Activated CD4-positive, alpha-beta T cell treated with anti-CD3 and anti-CD28 coated beads, Interleukin-2, amount 10 ng/mL, durations not matched to agents 24 days and 14 days (primary cell): ENCODE data around the gene ANTKMT. TPM values are rescaled to one million over a fixed set of nuclear protein-coding genes. Genes with fewer than 3 reads are reported as not detected.
"Not testable (repeated sequence)": the region's sequence is repeated elsewhere in the genome, so short reads cannot be mapped to it uniquely, and the experiment has no call there.

Experiments used
- DNase-seq: peaks from one replicate; pipeline ENCODE4 v3.0.0; 2022
- H3K27ac Mint-ChIP-seq: one replicate; pipeline ENCODE4 v1.8.0; 2022; ENCODE audit warnings: mild to moderate bottlenecking, mixed read lengths
- H3K27me3 Mint-ChIP-seq: one replicate; pipeline ENCODE4 v1.8.0; 2022; ENCODE audit warnings: mixed read lengths
- H3K36me3 Mint-ChIP-seq: one replicate; pipeline ENCODE4 v1.8.0; 2022; ENCODE audit warnings: low read depth, mild to moderate bottlenecking, mixed read lengths
- H3K4me1 Mint-ChIP-seq: one replicate; pipeline ENCODE4 v1.8.0; 2021; ENCODE audit warnings: mixed read lengths
- H3K4me3 Mint-ChIP-seq: one replicate; pipeline ENCODE4 v1.8.0; 2022; ENCODE audit warnings: mild to moderate bottlenecking, moderate library complexity, mixed read lengths
- H3K9me3 Mint-ChIP-seq: one replicate; pipeline ENCODE4 v1.8.0; 2021; ENCODE audit warnings: mixed read lengths
- intact Hi-C: fragments of 100-400 bp; cut with micrococcal nuclease; formaldehyde crosslinking; loops from one replicate; pipeline ENCODE4 v1.15.1; 2023
- total RNA-seq: library from RNA; stranded (reverse); gene quantifications from 2 replicates; pipeline ENCODE4 v1.2.3, GENCODE V29; 2022

ANTKMT gene
- total RNA-seq, 1 donor from 2014 or later: 38.5 TPM

DNA sequence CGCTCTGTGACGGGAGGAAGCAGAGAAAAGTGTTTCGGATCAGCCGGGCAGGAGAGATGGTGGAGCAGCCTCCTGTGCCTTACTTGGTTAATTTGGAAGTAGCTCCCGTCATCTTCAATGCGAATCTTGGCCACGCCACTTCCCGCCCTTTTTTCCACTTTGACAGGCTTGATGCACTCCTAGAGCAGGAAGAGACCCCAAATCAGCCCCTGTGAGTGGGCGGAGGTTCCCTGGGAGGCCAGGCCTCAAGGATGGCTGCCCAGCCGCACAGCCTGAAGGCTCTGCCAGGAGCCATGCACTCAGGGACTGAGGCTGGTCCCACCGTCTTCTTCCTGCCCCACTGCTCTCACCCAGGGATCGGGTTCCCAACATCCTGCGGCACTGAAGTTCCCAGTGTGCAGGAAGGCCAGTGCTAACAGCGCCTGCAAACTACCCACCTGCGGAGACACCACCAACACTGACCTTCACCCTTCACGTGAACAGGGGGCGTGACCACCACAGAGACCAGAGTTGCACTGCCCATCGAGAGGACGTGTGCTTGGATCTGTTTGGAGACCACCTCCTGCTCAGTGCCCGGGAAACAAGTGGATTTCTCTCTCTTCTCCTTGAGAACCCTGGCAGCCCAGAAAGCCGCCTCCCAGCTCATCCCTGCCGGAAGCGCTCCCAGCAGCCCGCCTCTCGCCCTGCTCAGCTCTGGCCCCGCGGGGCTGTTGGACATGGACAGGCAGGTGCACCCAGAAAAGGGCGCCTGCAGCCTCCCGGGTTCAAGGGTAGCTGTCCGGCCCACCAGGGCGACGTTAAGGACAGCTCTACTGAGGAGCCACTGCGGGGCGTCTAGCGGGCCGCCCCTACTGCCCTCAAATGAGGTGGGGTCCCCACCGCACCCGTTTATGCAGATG lies 18.9 kb downstream of the ANTKMT start:
- Mint-ChIP-seq H3K4me1 (peaks cover 14% of the 10 kb centered on the region), H3K36me3 (peaks cover 20% of the 10 kb centered on the region), H3K4me3 (peak overlapping the region; percentile 85), H3K27me3 (no peaks in the 10 kb centered on the region), H3K27ac (peak overlapping the region; percentile 41), H3K9me3 (no peaks in the 10 kb centered on the region)
- DNase-seq: no peak
- intact Hi-C loops: loop anchor here (2.0 to 5.0 kb wide), 2 partner anchors 47 to 569 kb away; partner anchors contain the start of genes CHTF18, RPUSD1 and UBE2I

DNA sequence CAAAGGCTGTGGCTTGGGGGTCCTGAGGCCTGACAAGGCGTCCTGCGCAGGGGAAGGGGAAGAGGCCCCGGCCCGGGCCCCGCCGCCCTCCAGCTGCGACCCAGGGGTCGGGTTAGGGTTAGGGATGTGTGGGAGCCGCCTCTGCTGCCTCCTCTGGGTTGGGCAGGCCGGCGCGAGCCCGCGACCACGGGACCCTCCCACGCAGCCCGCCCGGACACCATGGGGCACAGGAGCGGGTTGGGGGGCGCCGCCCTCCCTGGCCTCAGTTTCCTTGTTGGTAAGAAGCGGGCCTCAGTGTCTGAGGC lies 19.5 kb downstream of the ANTKMT start:
- peaks cover 18% of the 10 kb centered on the region for H3K36me3 Mint-ChIP-seq
- H3K4me1 Mint-ChIP-seq: peaks cover 11% of the 10 kb centered on the region
- peak overlapping the region; percentile 45 for H3K27ac Mint-ChIP-seq

DNA sequence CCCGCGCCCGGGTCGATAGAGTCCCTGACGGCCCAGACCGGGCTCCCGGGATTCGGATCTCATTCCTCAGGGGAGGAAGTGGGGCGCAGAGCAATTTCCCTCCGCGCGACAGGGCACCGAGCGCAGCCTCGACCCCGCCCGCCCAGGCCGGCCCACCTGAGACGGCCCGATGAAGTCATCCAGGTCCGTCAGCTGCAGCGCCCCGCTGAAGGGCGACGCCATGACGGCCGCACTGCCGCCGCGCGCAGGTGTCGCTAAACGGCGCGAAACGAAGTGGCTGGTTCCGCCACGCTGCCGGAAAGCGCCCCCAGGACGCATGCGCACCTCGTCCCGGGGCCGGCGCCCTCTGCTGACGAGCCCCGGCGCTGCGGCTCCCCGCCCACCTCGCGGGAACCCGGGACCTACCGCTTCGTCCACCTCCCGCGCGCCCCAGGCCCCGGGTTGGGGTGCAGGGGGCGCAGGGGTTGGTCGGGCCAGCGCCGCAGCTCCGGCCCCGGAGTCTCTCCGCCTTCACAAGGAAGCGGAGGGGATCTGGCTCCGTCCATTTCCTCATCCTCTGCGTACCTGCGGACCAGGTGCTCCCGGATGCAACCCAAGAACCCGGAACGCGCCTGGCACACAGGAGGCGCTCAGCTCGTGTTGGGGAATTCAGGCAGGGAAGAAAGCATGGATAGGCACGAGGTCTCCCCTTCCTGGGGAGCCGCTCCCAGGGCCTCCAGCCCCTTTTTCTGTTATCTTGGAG lies 20.0 kb downstream of the ANTKMT start, which contains the start of gene CIAO3:
CIAO3 (minus strand) TSS at position 234 of the 742 bp plus-strand sequence; CDS start at position 222, 12 bp downstream.
- Mint-ChIP-seq H3K4me1 (peaks cover 9% of the 10 kb centered on the region), H3K27me3 (no peaks in the 10 kb centered on the region)

More for the DNA sequence above, 19.5 kb downstream of the ANTKMT start:
- Mint-ChIP-seq H3K9me3 (no peaks in the 10 kb centered on the region), H3K27me3 (no peaks in the 10 kb centered on the region), H3K4me3 (peak overlapping the region; percentile 85)
- intact Hi-C loops: loop anchor here (2.0 to 5.0 kb wide), 2 partner anchors 47 to 568 kb away; partner anchors contain the start of genes CHTF18, RPUSD1 and UBE2I
- no peak for DNase-seq

DNA sequence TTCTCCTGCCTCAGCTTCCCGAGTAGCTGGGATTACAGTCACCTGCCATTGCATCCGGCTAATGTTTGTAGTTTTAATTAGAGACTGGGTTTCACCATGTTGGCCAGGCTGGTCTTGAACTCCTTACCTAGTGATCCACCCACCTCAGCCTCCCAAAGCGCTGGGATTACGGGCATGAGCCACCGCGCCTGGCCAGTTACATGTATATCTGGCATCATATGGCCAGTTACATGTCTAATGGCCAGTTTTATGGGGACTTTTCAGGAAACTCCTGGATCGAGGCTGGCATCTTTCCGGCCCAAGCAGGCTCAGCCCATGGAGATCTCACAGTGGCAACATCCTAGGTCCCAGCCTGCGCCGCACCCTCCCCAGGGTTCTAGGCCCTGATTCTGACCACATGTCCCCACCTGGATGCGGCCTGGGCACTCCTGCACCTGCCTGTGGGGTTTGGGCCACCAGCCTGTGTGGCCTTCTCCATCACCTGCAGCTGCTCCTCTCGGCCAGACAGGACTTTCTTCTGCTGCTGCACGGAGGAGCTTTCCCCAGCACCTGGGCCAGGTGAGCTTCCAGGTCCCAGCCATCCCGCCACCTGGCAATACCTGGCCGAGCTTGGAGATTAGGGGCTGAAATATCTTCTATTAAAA lies 21.2 kb downstream of the ANTKMT start:
- Mint-ChIP-seq H3K4me1 (peaks cover 4% of the 10 kb centered on the region), H3K27me3 (no peaks in the 10 kb centered on the region), H3K36me3 (peaks cover 9% of the 10 kb centered on the region), H3K4me3 (peak overlapping the region; percentile 81), H3K27ac (no peak overlapping the region), H3K9me3 (no peaks in the 10 kb centered on the region)
- DNase-seq: no peak
- intact Hi-C loops: loop anchor here (1.0 to 5.0 kb wide), 3 partner anchors 27 to 567 kb away; partner anchors contain the start of genes CHTF18, METRN, RPUSD1 and UBE2I

More for the DNA sequence above, 20.0 kb downstream of the ANTKMT start, which contains the start of gene CIAO3:
- peak; percentile 98 for DNase-seq
- Mint-ChIP-seq H3K36me3 (peaks cover 16% of the 10 kb centered on the region), H3K4me3 (peak within 1 kb of the TSS; percentile 85), H3K27ac (peak within 1 kb of the TSS; percentile 62), H3K9me3 (no peaks in the 10 kb centered on the region)
- intact Hi-C loops: loop anchor here (1.0 to 5.0 kb wide), 3 partner anchors 26 to 568 kb away; partner anchors contain the start of genes CHTF18, METRN, RPUSD1 and UBE2I

DNA sequence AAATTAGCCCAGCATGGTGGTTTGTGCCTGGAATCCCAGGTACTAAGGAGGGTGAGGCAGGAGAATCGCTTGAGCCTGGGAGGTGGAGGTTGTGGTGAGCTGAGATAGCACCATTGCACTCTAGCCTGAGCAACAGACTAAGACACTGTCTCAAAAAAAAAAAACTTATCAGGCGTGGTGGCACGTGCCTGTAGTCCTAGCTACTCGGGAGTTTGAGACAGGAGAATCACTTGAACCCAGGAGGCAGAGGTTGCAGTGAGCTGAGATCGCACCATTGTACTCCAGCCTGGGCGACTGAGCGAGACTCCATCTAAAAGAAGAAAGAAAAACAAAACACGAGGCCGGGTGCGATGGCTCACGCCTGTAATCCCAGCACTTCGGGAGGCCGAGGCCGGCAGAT lies 21.9 kb downstream of the ANTKMT start:
- intact Hi-C loops: loop anchor here (5.0 kb wide), 1 partner anchor 44 kb away; the partner anchor contains the start of genes CHTF18 and RPUSD1
- not testable (repeated sequence) for H3K9me3 Mint-ChIP-seq, H3K27ac Mint-ChIP-seq, DNase-seq, H3K36me3 Mint-ChIP-seq, H3K4me3 Mint-ChIP-seq, H3K27me3 Mint-ChIP-seq, H3K4me1 Mint-ChIP-seq

DNA sequence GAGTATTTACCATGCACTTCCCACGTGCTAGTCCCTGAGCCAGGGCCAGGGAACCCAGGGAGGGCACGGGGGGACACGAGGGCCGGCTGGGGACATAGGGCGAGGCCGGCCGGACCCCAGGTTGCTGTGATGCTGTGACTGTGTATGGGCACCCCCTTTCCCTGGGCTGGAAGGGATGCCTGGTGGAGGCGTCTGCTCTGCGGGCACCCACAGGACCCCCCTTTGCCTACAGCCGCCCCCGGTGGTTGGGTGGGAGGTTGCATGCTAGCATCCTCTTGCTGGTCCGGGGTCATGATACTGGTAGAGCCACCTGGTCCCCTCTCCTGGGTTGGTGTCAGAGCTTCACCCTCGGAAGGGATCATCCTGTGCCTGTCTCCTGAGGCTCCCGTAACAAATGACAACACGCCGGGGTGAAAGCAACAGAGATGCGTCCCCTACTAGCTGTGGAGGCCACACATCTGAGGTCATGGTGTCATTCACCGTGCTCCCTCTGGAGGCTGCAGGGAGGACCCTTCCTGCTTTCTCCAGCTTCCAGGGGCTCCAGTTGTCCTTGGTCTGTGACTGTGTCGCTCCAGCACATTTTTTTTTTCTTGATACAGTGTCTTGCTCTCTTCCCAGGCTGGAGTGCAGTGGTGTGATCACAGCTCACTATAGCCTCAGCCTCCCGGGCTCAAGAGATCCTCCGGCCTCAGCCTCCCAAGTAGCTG lies 23.0 kb downstream of the ANTKMT start:
- Mint-ChIP-seq H3K27me3 (no peaks in the 10 kb centered on the region), H3K36me3 (peaks cover 4% of the 10 kb centered on the region), H3K27ac (no peak overlapping the region), H3K4me3 (no peak overlapping the region), H3K4me1 (no peaks in the 10 kb centered on the region), H3K9me3 (no peaks in the 10 kb centered on the region)
- intact Hi-C loops: loop anchor here (5.0 kb wide), 1 partner anchor 43 kb away; the partner anchor contains the start of genes CHTF18 and RPUSD1
- no peak for DNase-seq

DNA sequence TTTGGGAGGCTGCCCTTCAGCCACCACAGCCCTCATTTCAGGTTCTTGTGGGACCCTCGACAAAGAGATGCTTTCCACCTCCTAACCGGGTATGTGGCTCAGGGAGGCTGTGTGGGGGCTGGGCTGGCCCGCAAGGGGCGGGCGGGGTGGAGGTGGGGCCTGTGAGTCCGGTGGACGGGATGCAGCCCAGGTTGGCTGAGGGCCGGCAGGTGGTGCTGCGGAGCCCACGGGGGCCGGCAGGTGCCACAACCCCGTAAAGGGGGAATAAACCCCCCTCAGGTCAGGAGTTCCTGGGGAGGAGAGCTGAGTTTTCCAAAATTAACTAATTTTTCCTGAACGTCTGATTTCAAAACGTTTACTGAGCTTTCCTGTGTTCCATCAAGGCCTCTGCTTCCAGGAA lies 24.8 kb downstream of the ANTKMT start:
- Mint-ChIP-seq H3K27me3 (no peaks in the 10 kb centered on the region), H3K4me1 (no peaks in the 10 kb centered on the region), H3K27ac (no peak overlapping the region), H3K36me3 (no peaks in the 10 kb centered on the region), H3K9me3 (no peaks in the 10 kb centered on the region), H3K4me3 (no peak overlapping the region)
- intact Hi-C loops: no loop called here
- DNase-seq: no peak

DNA sequence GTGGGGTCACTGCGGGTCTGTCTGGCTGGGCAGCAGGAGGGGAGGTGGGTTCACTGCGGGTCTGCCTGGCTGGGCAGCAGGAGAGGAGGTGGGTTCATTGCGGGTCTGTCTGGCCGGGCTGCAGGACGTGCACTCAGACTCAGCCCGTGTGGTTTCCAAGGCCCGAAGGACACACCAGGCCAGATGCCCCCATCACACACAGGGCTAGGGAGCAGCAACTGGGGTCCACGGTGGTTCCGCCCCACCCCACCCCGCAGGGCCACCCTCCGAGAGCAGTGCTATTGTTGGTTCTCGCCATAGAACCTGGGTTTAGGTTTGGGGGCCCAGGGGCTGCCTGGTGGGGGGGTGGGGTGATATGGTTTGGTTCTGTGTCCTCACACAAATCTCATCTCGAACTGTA lies 25.7 kb downstream of the ANTKMT start:
- no peaks in the 10 kb centered on the region for H3K4me1 Mint-ChIP-seq
- H3K27ac Mint-ChIP-seq: no peak overlapping the region
- H3K4me3 Mint-ChIP-seq: no peak overlapping the region

DNA sequence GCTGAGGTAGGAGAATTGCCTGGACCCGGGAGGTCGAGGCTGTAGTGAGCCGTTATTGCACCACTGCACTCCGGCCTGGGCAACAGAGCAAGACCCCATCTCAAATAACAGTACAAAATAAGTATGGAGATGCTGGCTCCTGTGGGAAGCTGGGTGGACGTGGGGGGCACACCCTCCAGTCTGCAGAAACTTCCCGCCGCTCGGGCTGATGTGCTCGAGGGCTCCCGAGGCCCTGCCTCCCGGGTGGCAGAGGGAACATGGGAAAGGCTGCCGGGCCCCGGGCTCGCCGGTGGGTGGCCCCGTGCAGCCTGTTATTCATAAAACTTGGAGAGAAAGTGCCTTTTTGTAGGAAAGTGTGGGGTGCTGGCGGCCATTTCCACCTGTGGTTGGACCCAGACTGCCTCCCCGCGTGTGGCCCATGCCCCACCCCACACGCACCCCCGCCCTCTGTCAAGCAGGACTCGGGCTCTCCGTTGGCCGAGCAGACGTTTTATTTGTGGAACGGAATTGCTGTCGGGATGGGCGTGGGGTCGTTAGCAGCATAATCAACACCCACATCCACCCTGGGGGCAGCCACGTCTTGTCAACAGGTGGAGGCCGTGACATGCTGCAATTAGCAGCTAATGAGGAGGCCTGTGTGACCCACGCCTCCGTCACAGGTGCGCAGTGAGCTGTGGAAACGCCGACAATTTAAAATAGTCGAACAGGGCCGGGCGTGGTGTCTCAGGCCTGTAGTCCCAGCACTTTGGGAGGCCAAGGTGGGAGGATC lies 27.2 kb downstream of the ANTKMT start:
- Mint-ChIP-seq H3K27ac (no peak overlapping the region), H3K27me3 (no peaks in the 10 kb centered on the region), H3K9me3 (no peaks in the 10 kb centered on the region), H3K36me3 (no peaks in the 10 kb centered on the region), H3K4me3 (no peak overlapping the region), H3K4me1 (no peaks in the 10 kb centered on the region)
- intact Hi-C loops: no loop called here
- DNase-seq: no peak

More for the DNA sequence above, 25.7 kb downstream of the ANTKMT start:
- H3K36me3 Mint-ChIP-seq: no peaks in the 10 kb centered on the region
- no peak for DNase-seq
- no peaks in the 10 kb centered on the region for H3K27me3 Mint-ChIP-seq
- no peaks in the 10 kb centered on the region for H3K9me3 Mint-ChIP-seq
- intact Hi-C loops: no loop called here

DNA sequence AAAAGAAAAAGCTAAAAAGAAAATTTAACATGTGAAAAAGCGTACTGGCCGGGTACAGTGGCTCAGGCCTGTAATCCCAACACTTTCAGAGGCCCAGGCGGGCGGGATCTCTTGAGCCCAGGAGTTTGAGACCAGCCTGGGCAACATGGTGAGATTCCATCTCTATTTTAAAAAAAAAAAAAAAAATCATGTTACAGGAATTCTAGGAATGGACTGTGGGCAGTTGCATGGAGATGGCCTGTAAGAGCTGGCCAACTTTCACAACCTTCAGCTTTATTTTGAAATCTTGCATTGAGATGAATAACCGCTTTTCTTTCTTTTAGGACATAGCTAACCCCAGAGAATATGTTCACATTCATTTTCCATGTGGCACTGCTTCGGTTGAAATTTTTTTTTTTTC lies 28.1 kb downstream of the ANTKMT start:
- intact Hi-C loops: no loop called here
- no peaks in the 10 kb centered on the region for H3K4me1 Mint-ChIP-seq
- H3K4me3 Mint-ChIP-seq: no peak overlapping the region
- H3K36me3 Mint-ChIP-seq: no peaks in the 10 kb centered on the region
- no peaks in the 10 kb centered on the region for H3K9me3 Mint-ChIP-seq
- no peaks in the 10 kb centered on the region for H3K27me3 Mint-ChIP-seq
- no peak for DNase-seq
- no peak overlapping the region for H3K27ac Mint-ChIP-seq

DNA sequence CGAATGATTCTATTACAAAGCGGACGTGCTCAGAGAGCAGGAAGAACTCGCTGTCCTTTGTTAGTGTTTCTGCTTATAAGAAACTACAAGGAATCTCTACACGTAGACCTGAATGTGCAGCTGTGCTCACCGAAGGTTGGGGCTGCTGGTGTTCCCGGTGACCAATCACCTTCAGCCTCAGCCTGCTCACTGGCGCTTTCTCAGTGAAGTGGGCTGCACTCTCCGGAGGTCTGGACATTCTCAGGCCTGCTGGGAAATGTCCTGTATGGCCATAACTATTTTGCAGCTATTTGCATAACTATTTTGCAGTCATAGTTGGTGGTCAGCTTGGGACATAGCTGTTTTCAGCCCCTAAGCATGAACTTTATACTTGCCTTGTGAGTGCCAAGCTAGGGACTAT lies 29.5 kb downstream of the ANTKMT start:
- no peaks in the 10 kb centered on the region for H3K36me3 Mint-ChIP-seq
- intact Hi-C loops: no loop called here
- no peak overlapping the region for H3K4me3 Mint-ChIP-seq
- no peak for DNase-seq
- H3K27ac Mint-ChIP-seq: no peak overlapping the region
- peaks cover 2% of the 10 kb centered on the region for H3K27me3 Mint-ChIP-seq
- no peaks in the 10 kb centered on the region for H3K4me1 Mint-ChIP-seq
- H3K9me3 Mint-ChIP-seq: no peaks in the 10 kb centered on the region

DNA sequence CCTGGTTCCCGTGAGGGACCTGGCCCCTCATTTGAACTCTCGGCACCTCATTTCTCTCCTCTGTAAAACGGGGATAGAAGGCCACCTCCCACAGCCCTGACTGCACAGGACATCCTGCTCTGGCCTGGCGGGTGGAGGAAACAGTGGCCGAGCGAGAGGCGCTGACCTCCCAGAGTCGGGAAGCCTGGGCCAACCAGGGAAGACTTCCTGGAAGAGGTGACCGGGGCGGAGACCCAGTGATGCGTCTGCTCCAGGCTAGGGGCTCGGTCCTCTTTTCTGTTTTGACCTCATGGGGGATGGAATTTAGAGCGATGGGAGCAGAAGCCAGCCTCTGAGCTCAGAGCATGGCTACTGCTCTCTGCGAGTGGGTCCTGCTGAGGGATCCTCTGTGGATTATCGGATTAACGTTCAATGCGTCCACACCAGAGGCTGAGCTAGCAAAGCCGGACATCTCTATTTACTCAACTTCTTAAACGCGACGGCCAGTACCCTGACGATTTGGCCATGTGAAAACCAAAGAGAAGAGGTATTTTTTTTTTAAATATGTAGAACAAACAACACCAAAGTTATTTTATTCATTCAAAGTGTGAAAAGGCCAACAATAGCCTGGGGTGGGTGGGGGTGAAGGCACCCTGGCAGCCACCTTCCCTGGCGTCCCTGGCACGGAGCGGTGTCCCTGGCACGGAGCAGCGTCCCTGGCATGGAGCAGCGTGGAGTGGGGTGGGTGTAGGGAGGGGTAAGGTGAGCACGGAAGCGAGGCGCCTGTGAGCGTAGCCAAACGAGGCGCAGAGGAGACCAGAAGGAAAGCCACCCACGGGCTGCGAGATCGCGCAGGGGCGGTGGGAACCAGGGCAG lies 30.4 kb downstream of the ANTKMT start:
- Mint-ChIP-seq H3K27me3 (peaks cover 5% of the 10 kb centered on the region), H3K4me1 (no peaks in the 10 kb centered on the region), H3K9me3 (no peaks in the 10 kb centered on the region), H3K4me3 (no peak overlapping the region), H3K36me3 (no peaks in the 10 kb centered on the region), H3K27ac (no peak overlapping the region)
- intact Hi-C loops: no loop called here
- no peak for DNase-seq
